OCI-LY3 (cell line): Measurements from ENCODE around the gene GPAT3.

ENCODE experiments used
- EZH2phosphoT487 ChIP-seq: fragments of 200-600 bp; shearing (Covaris generic); IDR thresholded peaks from 2 replicates; pipeline ENCODE4 v1.6.1; 2018; ENCODE audit warnings: antibody characterized with exemption, mixed run types, low read depth
- TF ChIP-seq, protein P1 (sequence below): fragments of 200-600, 300-600 bp; sonication (generic); IDR thresholded peaks from 2 replicates; pipeline ENCODE4 v1.5.1; 2014; ENCODE audit warnings: antibody characterized with exemption, low read length, low read depth

GRCh38 chr4:83516042-83516772 lies 19.7 kb upstream of the GPAT3 start:
- TF ChIP-seq, protein P1, sequence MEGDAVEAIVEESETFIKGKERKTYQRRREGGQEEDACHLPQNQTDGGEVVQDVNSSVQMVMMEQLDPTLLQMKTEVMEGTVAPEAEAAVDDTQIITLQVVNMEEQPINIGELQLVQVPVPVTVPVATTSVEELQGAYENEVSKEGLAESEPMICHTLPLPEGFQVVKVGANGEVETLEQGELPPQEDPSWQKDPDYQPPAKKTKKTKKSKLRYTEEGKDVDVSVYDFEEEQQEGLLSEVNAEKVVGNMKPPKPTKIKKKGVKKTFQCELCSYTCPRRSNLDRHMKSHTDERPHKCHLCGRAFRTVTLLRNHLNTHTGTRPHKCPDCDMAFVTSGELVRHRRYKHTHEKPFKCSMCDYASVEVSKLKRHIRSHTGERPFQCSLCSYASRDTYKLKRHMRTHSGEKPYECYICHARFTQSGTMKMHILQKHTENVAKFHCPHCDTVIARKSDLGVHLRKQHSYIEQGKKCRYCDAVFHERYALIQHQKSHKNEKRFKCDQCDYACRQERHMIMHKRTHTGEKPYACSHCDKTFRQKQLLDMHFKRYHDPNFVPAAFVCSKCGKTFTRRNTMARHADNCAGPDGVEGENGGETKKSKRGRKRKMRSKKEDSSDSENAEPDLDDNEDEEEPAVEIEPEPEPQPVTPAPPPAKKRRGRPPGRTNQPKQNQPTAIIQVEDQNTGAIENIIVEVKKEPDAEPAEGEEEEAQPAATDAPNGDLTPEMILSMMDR, result no peak
- no peak for TF ChIP-seq EZH2phosphoT487
